Upper lobe of right lung (tissue), 1 donor: ENCODE results near the gene PALM. TPM values are rescaled to one million over a fixed set of nuclear protein-coding genes. Genes with fewer than 3 reads are reported as not detected.

Source experiments
- ATAC-seq: fragments of 200-7000 bp; cut with Tn5 transposase; one replicate; pipeline ENCODE4 v1.9.1; 2020; ENCODE audit warnings: mild to moderate bottlenecking, moderate library complexity
- DNase-seq: peaks from one replicate; pipeline ENCODE4 v3.0.0-alpha.2; 2020
- H3K27ac ChIP-seq: fragments of 200-600 bp; one replicate; pipeline ENCODE4 v1.8.0; 2022
- H3K27me3 ChIP-seq: fragments of 200-600 bp; one replicate; pipeline ENCODE4 v1.8.0; 2022; ENCODE audit warnings: mild to moderate bottlenecking
- H3K36me3 ChIP-seq: fragments of 200-600 bp; one replicate; pipeline ENCODE4 v1.8.0; 2022
- H3K4me1 ChIP-seq: fragments of 200-600 bp; one replicate; pipeline ENCODE4 v1.8.0; 2022
- H3K4me3 ChIP-seq: fragments of 200-600 bp; one replicate; pipeline ENCODE4 v1.8.0; 2022; ENCODE audit warnings: mild to moderate bottlenecking
- H3K9me3 ChIP-seq: fragments of 200-600 bp; one replicate; pipeline ENCODE4 v1.8.0; 2022
- CTCF ChIP-seq: fragments of 200-600 bp; IDR thresholded peaks from one replicate; pipeline ENCODE4 v1.8.0; 2022; ENCODE audit warnings: antibody characterized with exemption
- intact Hi-C: fragments of 100-400 bp; cut with DNase I; formaldehyde crosslinking; loops from one replicate; pipeline ENCODE4 v1.11.0; 2022
- total RNA-seq: library from RNA; stranded (reverse); fragmentation: NEBNext Ultra II Directional; extraction: Animal tissue kit (Norgen Biotek cat#: 25700); gene quantifications from one replicate; pipeline ENCODE4 v1.2.1, GENCODE V29; 2021
- donor health status: DM: no; HTN: yes; CAD: no; lungs with severe emphysema.

PALM gene
- total RNA-seq, 1 donor from 2014 or later = 56.9 TPM

- TF ChIP-seq CTCF = no peak
- ATAC-seq (no peak), DNase-seq (peak; percentile 70)
- Histone ChIP-seq H3K36me3 (no peaks in the 10 kb centered on the region), H3K9me3 (no peaks in the 10 kb centered on the region), H3K27me3 (no peaks in the 10 kb centered on the region), H3K4me1 (peaks cover 16% of the 10 kb centered on the region), H3K4me3 (no peak overlapping the region), H3K27ac (no peak overlapping the region)
- intact Hi-C loops = no loop called here
These were observed 25.9 kb upstream of the PALM start for GRCh38 chr19:682678-683320.

- intact Hi-C loops = no loop called here
- H3K4me1 ChIP-seq = no peaks in the 10 kb centered on the region
- no peak overlapping the region for H3K27ac ChIP-seq
These were observed 23.2 kb upstream of the PALM start for GRCh38 chr19:685454-685931.

GRCh38 chr19:686589-687297 lies 22.0 kb upstream of the PALM start:
- no peak for DNase-seq
- ATAC-seq = no peak
- TF ChIP-seq CTCF = no peak
- H3K27ac ChIP-seq = no peak overlapping the region
- H3K36me3 ChIP-seq = no peaks in the 10 kb centered on the region
- H3K27me3 ChIP-seq = no peaks in the 10 kb centered on the region
- no peaks in the 10 kb centered on the region for H3K4me1 ChIP-seq
- H3K9me3 ChIP-seq = no peaks in the 10 kb centered on the region
- no peak overlapping the region for H3K4me3 ChIP-seq
- intact Hi-C loops = no loop called here

More at GRCh38 chr19:685454-685931, 23.2 kb upstream of the PALM start:
- Histone ChIP-seq H3K27me3 (no peaks in the 10 kb centered on the region), H3K9me3 (no peaks in the 10 kb centered on the region), H3K4me3 (no peak overlapping the region), H3K36me3 (no peaks in the 10 kb centered on the region)
- DNase-seq (no peak), ATAC-seq (no peak)
- no peak for TF ChIP-seq CTCF

- no peaks in the 10 kb centered on the region for H3K4me1 ChIP-seq
- DNase-seq (no peak), ATAC-seq (no peak)
- intact Hi-C loops = no loop called here
- H3K27ac ChIP-seq = no peak overlapping the region
- H3K9me3 ChIP-seq = no peaks in the 10 kb centered on the region
- TF ChIP-seq CTCF = no peak
- H3K36me3 ChIP-seq = no peaks in the 10 kb centered on the region
- no peaks in the 10 kb centered on the region for H3K27me3 ChIP-seq
- H3K4me3 ChIP-seq = no peak overlapping the region
These were observed 21.1 kb upstream of the PALM start for GRCh38 chr19:687569-688166.

- no peak for DNase-seq
- no peaks in the 10 kb centered on the region for H3K4me1 ChIP-seq
- no peaks in the 10 kb centered on the region for H3K9me3 ChIP-seq
- no peak overlapping the region for H3K27ac ChIP-seq
- intact Hi-C loops = no loop called here
- H3K4me3 ChIP-seq = no peak overlapping the region
- TF ChIP-seq CTCF = no peak
- ATAC-seq = no peak
- no peaks in the 10 kb centered on the region for H3K36me3 ChIP-seq
- H3K27me3 ChIP-seq = no peaks in the 10 kb centered on the region
These were observed 20.5 kb upstream of the PALM start for GRCh38 chr19:688214-688613.
